WTC11 (cell line): ENCODE data around the gene VSNL1. TPM values are rescaled to one million over a fixed set of nuclear protein-coding genes. Genes with fewer than 3 reads are reported as not detected.

ENCODE experiments used
- ATAC-seq: fragments of 200-7000 bp; cut with Tn5 transposase; 2 replicates; pipeline ENCODE4 v1.10.0; 2021; ENCODE audit warnings: mild to moderate bottlenecking, moderate library complexity
- CTCF ChIA-PET: fragments of 300-600 bp; sonication (Branson Sonifier 250); formaldehyde crosslinking; loops from one replicate; lab custom pipeline; 2021; ENCODE audit warnings: antibody characterized with exemption; lab: Charles Lee
- POLR2A ChIA-PET: fragments of 350-600 bp; sonication (Branson Sonifier 250); formaldehyde crosslinking; loops from one replicate; lab custom pipeline; 2021; ENCODE audit warnings: antibody characterized with exemption; lab: Charles Lee
- DNase-seq: peaks from one replicate; pipeline ENCODE4 v3.0.0; 2021; ENCODE audit warnings: low spot score
- H3K27ac Mint-ChIP-seq: 2 replicates; pipeline ENCODE4 v1.8.0; 2021; ENCODE audit warnings: mixed read lengths
- H3K27me3 Mint-ChIP-seq: 2 replicates; pipeline ENCODE4 v1.8.0; 2021; ENCODE audit warnings: low read depth, mild to moderate bottlenecking, moderate library complexity, mixed read lengths
- H3K36me3 Mint-ChIP-seq: 2 replicates; pipeline ENCODE4 v1.8.0; 2021; ENCODE audit warnings: mixed read lengths
- H3K4me1 Mint-ChIP-seq: 2 replicates; pipeline ENCODE4 v1.8.0; 2022; ENCODE audit warnings: mixed read lengths
- H3K4me3 Mint-ChIP-seq: 2 replicates; pipeline ENCODE4 v1.8.0; 2021; ENCODE audit warnings: mild to moderate bottlenecking, moderate library complexity, mixed read lengths
- H3K9me3 Mint-ChIP-seq: 2 replicates; pipeline ENCODE4 v1.8.0; 2021; ENCODE audit warnings: mixed read lengths
- AR ChIP-seq: fragments of 250-450 bp; sonication (Bioruptor Pico); IDR thresholded peaks from 2 replicates; pipeline ENCODE4 v1.9.0; 2021; ENCODE audit warnings: mild to moderate bottlenecking
- E2F4 ChIP-seq: sonication (generic); formaldehyde crosslinking; IDR thresholded peaks from 2 replicates; pipeline ENCODE4 v1.8.1; 2022; ENCODE audit warnings: low read depth, mild to moderate bottlenecking, moderate library complexity, missing genetic modification reagents, borderline replicate concordance
- E2F5 ChIP-seq: sonication (generic); formaldehyde crosslinking; IDR thresholded peaks from 2 replicates; pipeline ENCODE4 v1.8.1; 2022; ENCODE audit warnings: mild to moderate bottlenecking, moderate library complexity, missing genetic modification reagents
- ELF4 ChIP-seq: sonication (generic); formaldehyde crosslinking; IDR thresholded peaks from 2 replicates; pipeline ENCODE4 v1.8.1; 2022; ENCODE audit warnings: low read depth, mild to moderate bottlenecking, moderate library complexity, missing genetic modification reagents
- JUN ChIP-seq: sonication (generic); formaldehyde crosslinking; IDR thresholded peaks from 2 replicates; pipeline ENCODE4 v1.8.0; 2023; ENCODE audit warnings: mild to moderate bottlenecking, missing genetic modification reagents
- MLX ChIP-seq: sonication (generic); formaldehyde crosslinking; IDR thresholded peaks from 2 replicates; pipeline ENCODE4 v1.8.1; 2023; ENCODE audit warnings: mild to moderate bottlenecking, missing genetic modification reagents, moderate library complexity
- MXD4 ChIP-seq: fragments of 250-450 bp; sonication (Bioruptor Pico); IDR thresholded peaks from 2 replicates; pipeline ENCODE4 v1.8.0; 2021; ENCODE audit warnings: mild to moderate bottlenecking, moderate library complexity, borderline replicate concordance
- MYBL2 ChIP-seq: sonication (generic); formaldehyde crosslinking; IDR thresholded peaks from 2 replicates; pipeline ENCODE4 v1.8.1; 2023; ENCODE audit warnings: mild to moderate bottlenecking, moderate library complexity, missing genetic modification reagents
- NR1H2 ChIP-seq: sonication (generic); formaldehyde crosslinking; IDR thresholded peaks from 2 replicates; pipeline ENCODE4 v1.9.0; 2021; ENCODE audit warnings: mild to moderate bottlenecking, moderate library complexity, missing genetic modification reagents
- PREB ChIP-seq: sonication (generic); formaldehyde crosslinking; IDR thresholded peaks from 2 replicates; pipeline ENCODE4 v1.8.1; 2022; ENCODE audit warnings: mild to moderate bottlenecking, missing genetic modification reagents, moderate library complexity, borderline replicate concordance
- RELA ChIP-seq: sonication (generic); formaldehyde crosslinking; IDR thresholded peaks from 2 replicates; pipeline ENCODE4 v1.8.1; 2022; ENCODE audit warnings: missing genetic modification reagents, mild to moderate bottlenecking, borderline replicate concordance
- RORB ChIP-seq: fragments of 250-450 bp; sonication (Bioruptor Pico); IDR thresholded peaks from 2 replicates; pipeline ENCODE4 v1.9.0; 2021; ENCODE audit warnings: mild to moderate bottlenecking
- SMAD4 ChIP-seq: sonication (generic); formaldehyde crosslinking; IDR thresholded peaks from 2 replicates; pipeline ENCODE4 v1.8.0; 2022; ENCODE audit warnings: mild to moderate bottlenecking, missing genetic modification reagents
- SOX15 ChIP-seq: fragments of 250-450 bp; sonication (Bioruptor Pico); IDR thresholded peaks from 2 replicates; pipeline ENCODE4 v1.9.0; 2021; ENCODE audit warnings: mild to moderate bottlenecking
- STAT6 ChIP-seq: sonication (generic); formaldehyde crosslinking; conservative IDR thresholded peaks from 2 replicates; pipeline ENCODE4 v1.8.1; 2023; ENCODE audit warnings: mild to moderate bottlenecking, low read depth, missing genetic modification reagents, moderate library complexity
- TCF7 ChIP-seq: sonication (generic); formaldehyde crosslinking; IDR thresholded peaks from 2 replicates; pipeline ENCODE4 v1.8.0; 2022; ENCODE audit warnings: mild to moderate bottlenecking, low read depth, missing genetic modification reagents, moderate library complexity
- USF1 ChIP-seq: sonication (generic); formaldehyde crosslinking; IDR thresholded peaks from 2 replicates; pipeline ENCODE4 v1.8.0; 2022; ENCODE audit warnings: mild to moderate bottlenecking, missing genetic modification reagents
- ZMAT4 ChIP-seq: fragments of 250-450 bp; sonication (Bioruptor Pico); IDR thresholded peaks from 2 replicates; pipeline ENCODE4 v1.9.0; 2021; ENCODE audit warnings: mild to moderate bottlenecking
- ZNF512 ChIP-seq: sonication (generic); formaldehyde crosslinking; IDR thresholded peaks from 2 replicates; pipeline ENCODE4 v1.8.1; 2022; ENCODE audit warnings: missing genetic modification reagents, borderline replicate concordance
- ZNF671 ChIP-seq: fragments of 250-450 bp; sonication (Bioruptor Pico); IDR thresholded peaks from 2 replicates; pipeline ENCODE4 v1.8.0; 2021; ENCODE audit warnings: mild to moderate bottlenecking
- total RNA-seq: library from RNA; stranded (reverse); gene quantifications from 3 replicates; pipeline ENCODE4 v1.2.3, GENCODE V29; 2021

The VSNL1 gene
- total RNA-seq, 1 experiment from 2014 or later: 78.4 TPM

GRCh38 chr2:17649026-17649425 is 108.5 kb downstream of the VSNL1 start:
- no peak for TF ChIP-seq RORB (CRISPR knock-in tag)
- POLR2A ChIA-PET: no interaction called here
- DNase-seq (no peak), ATAC-seq (no peak)
- no peak overlapping the region for H3K27ac Mint-ChIP-seq
- H3K36me3 Mint-ChIP-seq: peaks cover 42% of the 10 kb centered on the region
- H3K4me3 Mint-ChIP-seq: no peak overlapping the region
- peaks cover 34% of the 10 kb centered on the region for H3K4me1 Mint-ChIP-seq
- CTCF ChIA-PET: no interaction called here
- H3K9me3 Mint-ChIP-seq: no peaks in the 10 kb centered on the region
- H3K27me3 Mint-ChIP-seq: no peaks in the 10 kb centered on the region

GRCh38 chr2:17652681-17653394 is 112.3 kb downstream of the VSNL1 start:
- TF ChIP-seq E2F5 (CRISPR knock-in tag): no peak
- TF ChIP-seq STAT6 (CRISPR knock-in tag): no peak
- TF ChIP-seq TCF7 (CRISPR knock-in tag): no peak
- no peak for TF ChIP-seq JUN (CRISPR knock-in tag)
- no peak for TF ChIP-seq RELA (CRISPR knock-in tag)
- TF ChIP-seq ZNF671 (CRISPR knock-in tag): no peak
- TF ChIP-seq E2F4 (CRISPR knock-in tag): no peak
- TF ChIP-seq USF1: no peak
- no peak for TF ChIP-seq SMAD4 (CRISPR knock-in tag)
- no peak for TF ChIP-seq SOX15 (CRISPR knock-in tag)
- no peak for TF ChIP-seq ZMAT4 (CRISPR knock-in tag)
- no peak for TF ChIP-seq MLX (CRISPR knock-in tag)
- TF ChIP-seq MXD4 (CRISPR knock-in tag): no peak
- TF ChIP-seq NR1H2: no peak
- no peak for TF ChIP-seq AR (CRISPR knock-in tag)
- no peak for TF ChIP-seq PREB (CRISPR knock-in tag)
- no peak for TF ChIP-seq ELF4 (CRISPR knock-in tag)
- TF ChIP-seq ZNF512 (CRISPR knock-in tag): no peak
- TF ChIP-seq MYBL2: no peak
- Mint-ChIP-seq H3K36me3 (peaks cover 55% of the 10 kb centered on the region), H3K4me1 (peaks cover 8% of the 10 kb centered on the region), H3K27me3 (no peaks in the 10 kb centered on the region), H3K4me3 (no peak overlapping the region), H3K9me3 (no peaks in the 10 kb centered on the region), H3K27ac (peak overlapping the region; percentile 56; the same call in 1 of the 2 replicates)
- DNase-seq (no peak), ATAC-seq (no peak)
- ChIA-PET POLR2A (no interaction called here), CTCF (interaction anchor here (1.2 kb wide), 1 partner anchor 18 kb away, joined by 3 read pairs; no protein-coding TSS in a partner anchor)
